K562 (cell line): ENCODE measurements around the gene FBP1. TPM values are rescaled to one million over a fixed set of nuclear protein-coding genes. Genes with fewer than 3 reads are reported as not detected.

Source experiments
- ATAC-seq: fragments of 200-7000 bp; cut with Tn5 transposase; 3 replicates; pipeline ENCODE4 v1.9.1; 2020; ENCODE audit warnings: moderate library complexity
- BruUV-seq: library from RNA; stranded (reverse); fragments of 400-500 nt; replicated peaks from 2 replicates; lab custom pipeline; 2021; lab: Mats Ljungman, UMichigan
- CTCF ChIA-PET: fragments of 300-600 bp; formaldehyde crosslinking; extraction: SDS; loops from one replicate; lab custom pipeline; 2021; ENCODE audit warnings: low intra/inter-chr PET ratio; lab: Yijun Ruan, JAX
- POLR2A ChIA-PET: fragments of 300-600, 350-650 bp; sonication (Branson Sonifier 250); formaldehyde crosslinking; extraction: SDS; loops from one replicate; lab custom pipeline; 2021; ENCODE audit warnings: antibody characterized with exemption, inconsistent platforms; lab: Yijun Ruan, JAX
- DNase-seq, 4 experiments: peaks; one replicate each; pipeline versions ENCODE4 v3.0.0 to v3.0.0-alpha.2; 2011 to 2018; ENCODE audit warnings: low spot score in 3 of 4, mixed read lengths in 3 of 4; ENCODE audit errors: extremely low read depth in 1 of 4
- FAIRE-seq: peaks from 2 replicates; lab custom pipeline; 2011; peaks lifted over from hg19 to GRCh38; lab: Jason Lieb, UNC
- H2AFZ ChIP-seq: 2 replicates; pipeline ENCODE4 v1.6.0; 2011; ENCODE audit warnings: low read depth, low read length, control low read depth, inconsistent platforms
- H3K27ac ChIP-seq: fragments of 200-600 bp; 3 replicates; pipeline ENCODE4 v1.8.0; 2011; ENCODE audit warnings: low read depth, mild to moderate bottlenecking, control low read depth, inconsistent platforms, low read length, moderate library complexity, mixed read lengths; ENCODE audit errors: extremely low read depth
- H3K27me3 ChIP-seq, 2 experiments: fragments of 300-600 bp in 1 of 2; 2 replicates in 1 of 2; 3 replicates in 1 of 2; pipeline versions ENCODE4 v1.6.0 to v1.8.0; 2011; ENCODE audit warnings: inconsistent platforms in 2 of 2, low read length in 2 of 2, mild to moderate bottlenecking in 1 of 2, mixed read lengths in 1 of 2, moderate library complexity in 1 of 2; ENCODE audit not compliant: control insufficient read depth in 2 of 2, insufficient read depth in 2 of 2
- H3K36me3 ChIP-seq: fragments of 300-600 bp; 3 replicates; pipeline ENCODE4 v1.8.0; 2011; ENCODE audit warnings: mild to moderate bottlenecking, low read length, inconsistent platforms; ENCODE audit not compliant: control insufficient read depth, insufficient read depth
- H3K4me1 ChIP-seq, 2 experiments: fragments of 200-600 bp in 1 of 2; replicated peaks in 1 of 2; 2 replicates in 1 of 2; 3 replicates in 1 of 2; pipeline versions ENCODE4 v1.5.1 to v1.8.0; 2011; ENCODE audit warnings: inconsistent platforms in 2 of 2, low read length in 2 of 2, mild to moderate bottlenecking in 1 of 2, mixed read lengths in 1 of 2, moderate library complexity in 1 of 2; ENCODE audit not compliant: control insufficient read depth in 2 of 2, insufficient read depth in 2 of 2
- H3K4me2 ChIP-seq: 2 replicates; pipeline ENCODE4 v1.6.1; 2011; ENCODE audit warnings: low read length, control low read depth, inconsistent platforms, mixed read lengths; ENCODE audit not compliant: insufficient read depth
- H3K4me3 ChIP-seq: fragments of 200-600 bp; sonication (generic), shearing (Covaris generic); 2 replicates; pipeline ENCODE4 v1.5.1; 2016; ENCODE audit warnings: control low read depth, inconsistent platforms
- H3K79me2 ChIP-seq: fragments of 200-600 bp; 3 replicates; pipeline ENCODE4 v1.8.0; 2011; ENCODE audit warnings: low read length, inconsistent platforms; ENCODE audit not compliant: control insufficient read depth, insufficient read depth
- H3K9ac ChIP-seq, 2 experiments: 2 replicates each; pipeline versions ENCODE4 v1.6.0 to v1.6.1; 2011; ENCODE audit warnings: low read depth in 2 of 2, low read length in 2 of 2, control low read depth in 1 of 2, inconsistent platforms in 1 of 2, mild to moderate bottlenecking in 1 of 2, mixed read lengths in 1 of 2; ENCODE audit not compliant: insufficient read depth in 1 of 2
- H3K9me1 ChIP-seq: one replicate; pipeline ENCODE4 v1.6.0; 2011; ENCODE audit warnings: inconsistent platforms, mild to moderate bottlenecking, low read length, moderate library complexity; ENCODE audit not compliant: control insufficient read depth, insufficient read depth
- H3K9me3 ChIP-seq: replicated peaks from 2 replicates; pipeline ENCODE4 v1.5.1; 2011; ENCODE audit warnings: low read depth, low read length, inconsistent platforms; ENCODE audit not compliant: control insufficient read depth, insufficient read depth
- H4K20me1 ChIP-seq: replicated peaks from 2 replicates; pipeline ENCODE4 v1.6.1; 2011; ENCODE audit warnings: low read length, inconsistent platforms, mixed read lengths; ENCODE audit not compliant: control insufficient read depth, insufficient read depth
- CREM ChIP-seq: IDR thresholded peaks from 2 replicates; pipeline ENCODE4 v1.6.1; 2014; ENCODE audit warnings: antibody characterized with exemption, low read depth
- ELF1 ChIP-seq: fragments of 200-800 bp; sonication (Bioruptor generic); IDR thresholded peaks from 2 replicates; pipeline ENCODE4 v1.6.1; 2016; ENCODE audit warnings: missing genetic modification characterization, missing compliant biosample characterization
- HDAC3 ChIP-seq: fragments of 450-650 bp; IDR thresholded peaks from 2 replicates; pipeline ENCODE4 v1.6.1; 2018; ENCODE audit warnings: borderline replicate concordance, mild to moderate bottlenecking, moderate library complexity; ENCODE audit not compliant: partially characterized antibody
- HEY1 ChIP-seq: fragments of 250-450 bp; sonication (Bioruptor Pico); IDR thresholded peaks from 2 replicates; pipeline ENCODE4 v1.5.0; 2020; ENCODE audit warnings: mild to moderate bottlenecking, moderate library complexity, borderline replicate concordance
- NELFE ChIP-seq: IDR thresholded peaks from 2 replicates; pipeline ENCODE4 v1.6.1; 2011; ENCODE audit warnings: mild to moderate bottlenecking; ENCODE audit not compliant: insufficient read depth, insufficient read length
- NFIX ChIP-seq: fragments of 250-450 bp; sonication (Bioruptor Pico); IDR thresholded peaks from 2 replicates; pipeline ENCODE4 v1.4.0; 2020; ENCODE audit warnings: low read depth, mild to moderate bottlenecking, moderate library complexity
- PCBP1 ChIP-seq: fragments of 200-400 bp; formaldehyde crosslinking; IDR thresholded peaks from 2 replicates; pipeline ENCODE4 v1.6.1; 2018; ENCODE audit warnings: mild to moderate bottlenecking, low read depth, low read length; ENCODE audit not compliant: poor library complexity, severe bottlenecking
- POLR2G ChIP-seq: fragments of 200-400 bp; formaldehyde crosslinking; IDR thresholded peaks from 2 replicates; pipeline ENCODE4 v1.6.1; 2017; ENCODE audit warnings: low read depth, mild to moderate bottlenecking, antibody characterized with exemption, low read length, moderate library complexity
- RUNX1 ChIP-seq: sonication (generic); IDR thresholded peaks from 2 replicates; pipeline ENCODE4 v1.6.1; 2016; ENCODE audit warnings: antibody characterized with exemption, low read depth
- SAFB2 ChIP-seq: fragments of 200-400 bp; formaldehyde crosslinking; IDR thresholded peaks from 2 replicates; pipeline ENCODE4 v1.6.1; 2018; ENCODE audit warnings: borderline replicate concordance, low read length, low read depth, moderate library complexity; ENCODE audit not compliant: severe bottlenecking
- SETDB1 ChIP-seq: IDR thresholded peaks from one replicate; pipeline ENCODE4 v1.6.1; 2012; ENCODE audit warnings: low read length, control low read depth, inconsistent platforms
- SMARCE1 ChIP-seq: fragments of 450-650 bp; IDR thresholded peaks from 2 replicates; pipeline ENCODE4 v1.7.1; 2016; ENCODE audit warnings: mild to moderate bottlenecking
- TEAD2 ChIP-seq: fragments of 450-650 bp; IDR thresholded peaks from 2 replicates; pipeline ENCODE4 v1.6.1; 2016; ENCODE audit warnings: missing genetic modification characterization, control low read depth, missing compliant biosample characterization
- ZC3H8 ChIP-seq: fragments of 450-650 bp; IDR thresholded peaks from 2 replicates; pipeline ENCODE4 v1.6.1; 2017
- ZKSCAN3 ChIP-seq: fragments of 250-450 bp; sonication (Bioruptor Pico); IDR thresholded peaks from 2 replicates; pipeline ENCODE4 v1.4.0; 2020
- ZNF444 ChIP-seq: fragments of 250-450 bp; sonication (Bioruptor Pico); IDR thresholded peaks from 2 replicates; pipeline ENCODE4 v1.4.0; 2020; ENCODE audit warnings: mild to moderate bottlenecking, moderate library complexity
- WGBS: fragments of 100-300 bp; shearing (Covaris generic); methylation state at CpG from one replicate; pipeline ENCODE4 v1.1.6; 2016; ENCODE audit warnings: low coverage, mixed read lengths; ENCODE audit not compliant: insufficient coverage; ENCODE audit errors: missing lambda C conversion rate; 5-methylcytosine and 5-hydroxymethylcytosine counted together
- in situ Hi-C: fragments of 300-500 bp; cut with MboI; formaldehyde crosslinking; loops from 4 replicates; pipeline ENCODE4 v1.15.0; 2018; ENCODE audit warnings: inconsistent platforms, mixed read lengths
- intact Hi-C: fragments of 100-400 bp; cut with micrococcal nuclease; formaldehyde crosslinking; loops from 2 replicates; pipeline ENCODE4 v1.14.2; 2022
- polyA plus RNA-seq, 8 experiments: library from polyadenylated mRNA; depleted of rRNA in 4 of 8; stranded (reverse) in 5 of 8; unstranded in 3 of 8; fragments of >200 nt; fragmentation: Nextera tagmentation in 2 of 8; fragmentation: Illumina TruSeq in 1 of 8; extraction: Ambion mirVana in 2 of 8; extraction: Trizol in 1 of 8; gene quantifications; 2 replicates each; pipeline versions ENCODE4 v1.2.1 to v1.2.3, GENCODE V29; 2011 to 2014; ENCODE audit warnings: inconsistent platforms in 1 of 8, missing spikeins in 1 of 8
- total RNA-seq, 7 experiments: library from RNA; depleted of rRNA in 6 of 7; stranded (reverse); fragments of >200 nt in 6 of 7; fragmentation: Illumina TruSeq in 2 of 7; extraction: Trizol in 2 of 7; gene quantifications; 2 replicates each; pipeline versions ENCODE4 v1.2.1 to v1.2.3, GENCODE V29; 2011 to 2021; ENCODE audit warnings: low replicate concordance in 1 of 7

Gene FBP1
- total and polyA plus RNA-seq, 9 of the 15 experiments (the other 6 are each of a cell fraction or from before 2014, with no cell fraction given): 0.24 TPM; not detected in 8

DNA sequence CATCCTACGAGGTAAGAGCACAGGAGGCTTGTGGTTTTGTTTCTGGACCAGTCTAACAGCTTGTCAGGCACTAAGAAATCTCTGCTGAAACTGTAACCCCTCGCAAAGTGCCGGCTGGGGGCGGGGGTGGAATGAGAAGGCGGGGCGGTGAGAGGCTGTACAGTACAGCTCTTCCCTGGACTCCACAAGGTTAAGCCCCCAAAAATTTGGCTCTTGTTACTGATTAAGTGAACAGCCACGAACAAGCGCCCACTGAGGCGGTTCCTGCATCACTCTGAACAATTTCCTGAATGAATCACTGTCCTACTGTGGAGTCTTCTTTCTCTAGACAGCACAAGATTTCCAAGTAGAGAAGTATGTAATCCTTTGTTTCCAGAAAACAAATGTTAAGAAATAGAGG is 52.5 kb downstream of the FBP1 start:
- Histone ChIP-seq H3K4me3 (no peak overlapping the region), H3K9me1 (no peaks in the 10 kb centered on the region), H3K4me1 (no peaks in the 10 kb centered on the region; a peak in 2 of 5 replicates), H3K79me2 (no peaks in the 10 kb centered on the region), H3K27me3 (peaks cover 48 to 70% of the 10 kb centered on the region in 2 experiments), H3K9me3 (no peaks in the 10 kb centered on the region), H2AFZ (no peak overlapping the region), H4K20me1 (no peaks in the 10 kb centered on the region), H3K36me3 (no peaks in the 10 kb centered on the region), H3K9ac (no peak overlapping the region), H3K4me2 (no peak overlapping the region), H3K27ac (no peak overlapping the region)
- DNase-seq (no peak), FAIRE-seq (no peak), ATAC-seq (no peak)
- intact Hi-C loops: no loop called here
- TF ChIP-seq ZKSCAN3 (CRISPR knock-in tag) (no peak), TEAD2 (tag) (no peak), ZC3H8 (no peak), SETDB1 (no peak), NELFE (no peak), PCBP1 (no peak), HDAC3 (no peak), SAFB2 (no peak), HEY1 (no peak), NFIX (CRISPR knock-in tag) (no peak), CREM (no peak), POLR2G (no peak), ZNF444 (CRISPR knock-in tag) (no peak), ELF1 (no peak), SMARCE1 (no peak), RUNX1 (no peak)
- in situ Hi-C loops: no loop called here
- CTCF ChIA-PET: no interaction called here
- BruUV-seq: no TSS peak
- WGBS: 2% methylated on average over 9 of the region's 9 CpGs
- POLR2A ChIA-PET: no interaction called here
